SK-N-SH treated with all-trans-retinoic acid at 6 μM for 48 hours (cell line): ENCODE data around the gene ORC4.

Experiments used
- ATAC-seq: fragments of 200-7000 bp; cut with Tn5 transposase; 3 replicates; pipeline ENCODE4 v1.9.1; 2020; ENCODE audit warnings: mild to moderate bottlenecking, moderate library complexity
- BACH2 ChIP-seq: fragments of 250-450 bp; sonication (Bioruptor Pico); IDR thresholded peaks from 2 replicates; pipeline ENCODE4 v1.9.0; 2021; ENCODE audit warnings: mild to moderate bottlenecking, borderline replicate concordance
- CREB5 ChIP-seq: fragments of 250-450 bp; sonication (Bioruptor Pico); IDR thresholded peaks from 2 replicates; pipeline ENCODE4 v1.5.1; 2020; ENCODE audit warnings: low read depth, mild to moderate bottlenecking, moderate library complexity
- CSDC2 ChIP-seq: fragments of 250-450 bp; sonication (Bioruptor Pico); IDR thresholded peaks from 2 replicates; pipeline ENCODE4 v1.5.0; 2020; ENCODE audit warnings: mild to moderate bottlenecking, moderate library complexity
- ESRRG ChIP-seq: fragments of 250-450 bp; sonication (Bioruptor Pico); IDR thresholded peaks from 2 replicates; pipeline ENCODE4 v1.6.1; 2021; ENCODE audit warnings: mild to moderate bottlenecking
- GLIS3 ChIP-seq: fragments of 250-450 bp; sonication (Bioruptor Pico); IDR thresholded peaks from 2 replicates; pipeline ENCODE4 v1.5.0; 2020; ENCODE audit warnings: mild to moderate bottlenecking, moderate library complexity
- ISL1 ChIP-seq: fragments of 250-450 bp; sonication (Bioruptor Pico); IDR thresholded peaks from 2 replicates; pipeline ENCODE4 v2.1.2; 2022; ENCODE audit warnings: mild to moderate bottlenecking, moderate library complexity
- OSR1 ChIP-seq: fragments of 250-450 bp; sonication (Bioruptor Pico); IDR thresholded peaks from 2 replicates; pipeline ENCODE4 v1.8.0; 2022; ENCODE audit warnings: moderate library complexity, mild to moderate bottlenecking, inconsistent platforms
- PATZ1 ChIP-seq: fragments of 250-450 bp; sonication (Bioruptor Pico); IDR thresholded peaks from 2 replicates; pipeline ENCODE4 v1.8.0; 2020; ENCODE audit warnings: mild to moderate bottlenecking, moderate library complexity, borderline replicate concordance
- POU6F1 ChIP-seq: fragments of 250-450 bp; sonication (Bioruptor Pico); IDR thresholded peaks from 2 replicates; pipeline ENCODE4 v1.8.0; 2021; ENCODE audit warnings: low read depth, mild to moderate bottlenecking, moderate library complexity, borderline replicate concordance
- RARB ChIP-seq: fragments of 250-450 bp; sonication (Bioruptor Pico); IDR thresholded peaks from 2 replicates; pipeline ENCODE4 v1.8.0; 2021; ENCODE audit warnings: mild to moderate bottlenecking, moderate library complexity
- SNAI2 ChIP-seq: fragments of 250-450 bp; sonication (Bioruptor Pico); IDR thresholded peaks from 2 replicates; pipeline ENCODE4 v1.5.0; 2020; ENCODE audit warnings: mild to moderate bottlenecking, moderate library complexity
- TCF4 ChIP-seq: fragments of 250-450 bp; sonication (Bioruptor Pico); IDR thresholded peaks from 2 replicates; pipeline ENCODE4 v1.8.0; 2021; ENCODE audit warnings: mild to moderate bottlenecking, moderate library complexity, borderline replicate concordance
- TSHZ2 ChIP-seq: fragments of 250-450 bp; sonication (Bioruptor Pico); IDR thresholded peaks from 2 replicates; pipeline ENCODE4 v1.5.0; 2020; ENCODE audit warnings: mild to moderate bottlenecking, moderate library complexity
- ZC3H10 ChIP-seq: fragments of 250-450 bp; sonication (Bioruptor Pico); IDR thresholded peaks from 2 replicates; pipeline ENCODE4 v1.5.1; 2021; ENCODE audit warnings: mild to moderate bottlenecking, moderate library complexity
- ZFP3 ChIP-seq: fragments of 250-450 bp; sonication (Bioruptor Pico); IDR thresholded peaks from 2 replicates; pipeline ENCODE4 v1.5.0; 2020; ENCODE audit warnings: mild to moderate bottlenecking, moderate library complexity
- ZNF565 ChIP-seq: fragments of 450-650 bp; formaldehyde crosslinking; conservative IDR thresholded peaks from 2 replicates; pipeline ENCODE4 v1.5.0; 2020; ENCODE audit warnings: low read depth, mild to moderate bottlenecking, moderate library complexity
- ZNF70 ChIP-seq: fragments of 450-650 bp; formaldehyde crosslinking; IDR thresholded peaks from 2 replicates; pipeline ENCODE4 v1.5.0; 2020; ENCODE audit warnings: mild to moderate bottlenecking, moderate library complexity
- ZNF8 ChIP-seq: fragments of 450-650 bp; formaldehyde crosslinking; IDR thresholded peaks from 2 replicates; pipeline ENCODE4 v1.5.0; 2020; ENCODE audit warnings: mild to moderate bottlenecking, moderate library complexity

The ORC4 gene

GRCh38 chr2:148058641-148059040 is 38.1 kb upstream of the ORC4 start:
- ATAC-seq: no peak
- no peak for TF ChIP-seq POU6F1
- TF ChIP-seq ZC3H10 (CRISPR knock-in tag): no peak
- no peak for TF ChIP-seq ZNF8 (CRISPR knock-in tag)
- TF ChIP-seq PATZ1 (CRISPR knock-in tag): no peak
- no peak for TF ChIP-seq GLIS3 (CRISPR knock-in tag)
- no peak for TF ChIP-seq ZFP3 (CRISPR knock-in tag)

- TF ChIP-seq ZC3H10 (CRISPR knock-in tag) (no peak), ZFP3 (CRISPR knock-in tag) (no peak), PATZ1 (CRISPR knock-in tag) (no peak), OSR1 (CRISPR knock-in tag) (no peak), ESRRG (no peak), TSHZ2 (CRISPR knock-in tag) (no peak), GLIS3 (CRISPR knock-in tag) (no peak), ZNF565 (CRISPR knock-in tag) (no peak), ZNF70 (CRISPR knock-in tag) (no peak), TCF4 (CRISPR knock-in tag) (no peak), BACH2 (CRISPR knock-in tag) (no peak), CSDC2 (CRISPR knock-in tag) (no peak), CREB5 (CRISPR knock-in tag) (no peak), ISL1 (CRISPR knock-in tag) (no peak), SNAI2 (CRISPR knock-in tag) (no peak), RARB (CRISPR knock-in tag) (no peak), POU6F1 (no peak)
- ATAC-seq: no peak
Measured at GRCh38 chr2:148052687-148053086, 32.1 kb upstream of the ORC4 start.

GRCh38 chr2:148049284-148049683 is 28.7 kb upstream of the ORC4 start:
- TF ChIP-seq GLIS3 (CRISPR knock-in tag) (no peak), CSDC2 (CRISPR knock-in tag) (no peak), ISL1 (CRISPR knock-in tag) (no peak)
- ATAC-seq: no peak
